ENCODE measurements around the gene WASF1. TPM values are rescaled to one million over a fixed set of nuclear protein-coding genes. Genes with fewer than 3 reads are reported as not detected.
A peak's percentile ranks its signal among the peaks of the same experiment; 100 is the strongest.

The WASF1 gene
- total RNA-seq, 1 donor from 2014 or later: 26.2 TPM

DNA sequence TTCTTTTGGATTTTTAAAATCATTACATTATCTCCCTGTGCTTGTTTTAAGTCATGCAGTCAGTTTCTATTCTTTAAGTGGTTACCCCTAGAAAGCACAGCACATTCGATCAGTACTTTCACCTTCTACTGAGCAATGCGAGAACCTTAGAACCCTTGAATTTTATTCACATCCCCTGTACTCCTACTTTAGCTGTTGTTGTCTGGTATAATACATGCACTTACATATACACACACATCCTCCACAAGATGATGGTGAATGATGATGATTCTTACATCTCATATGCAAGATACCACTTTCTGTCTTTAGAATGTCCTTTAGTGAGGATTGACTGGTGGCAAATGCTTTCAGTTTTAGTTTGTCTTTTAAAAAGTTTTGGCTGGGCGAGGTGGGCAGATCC lies 6.4 kb upstream of the WASF1 start:
- H3K36me3 Mint-ChIP-seq (ENCODE audit: unreplicated experiment): no peaks in the 10 kb centered on the region
- no peak overlapping the region for H3K27ac Mint-ChIP-seq (ENCODE audit: unreplicated experiment)
- H3K4me1 Mint-ChIP-seq (ENCODE audit: unreplicated experiment): peaks cover 6% of the 10 kb centered on the region
- H3K27me3 Mint-ChIP-seq (ENCODE audit: unreplicated experiment): no peaks in the 10 kb centered on the region
- H3K4me3 Mint-ChIP-seq (ENCODE audit: unreplicated experiment): no peak overlapping the region
- TF ChIP-seq, protein P1, sequence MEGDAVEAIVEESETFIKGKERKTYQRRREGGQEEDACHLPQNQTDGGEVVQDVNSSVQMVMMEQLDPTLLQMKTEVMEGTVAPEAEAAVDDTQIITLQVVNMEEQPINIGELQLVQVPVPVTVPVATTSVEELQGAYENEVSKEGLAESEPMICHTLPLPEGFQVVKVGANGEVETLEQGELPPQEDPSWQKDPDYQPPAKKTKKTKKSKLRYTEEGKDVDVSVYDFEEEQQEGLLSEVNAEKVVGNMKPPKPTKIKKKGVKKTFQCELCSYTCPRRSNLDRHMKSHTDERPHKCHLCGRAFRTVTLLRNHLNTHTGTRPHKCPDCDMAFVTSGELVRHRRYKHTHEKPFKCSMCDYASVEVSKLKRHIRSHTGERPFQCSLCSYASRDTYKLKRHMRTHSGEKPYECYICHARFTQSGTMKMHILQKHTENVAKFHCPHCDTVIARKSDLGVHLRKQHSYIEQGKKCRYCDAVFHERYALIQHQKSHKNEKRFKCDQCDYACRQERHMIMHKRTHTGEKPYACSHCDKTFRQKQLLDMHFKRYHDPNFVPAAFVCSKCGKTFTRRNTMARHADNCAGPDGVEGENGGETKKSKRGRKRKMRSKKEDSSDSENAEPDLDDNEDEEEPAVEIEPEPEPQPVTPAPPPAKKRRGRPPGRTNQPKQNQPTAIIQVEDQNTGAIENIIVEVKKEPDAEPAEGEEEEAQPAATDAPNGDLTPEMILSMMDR (IDR thresholded peaks at IDR 0.05): no peak
- DNase-seq (ENCODE audit: extremely low spot score, unreplicated experiment): no peak
- no peaks in the 10 kb centered on the region for H3K9me3 Mint-ChIP-seq (ENCODE audit: unreplicated experiment)

DNA sequence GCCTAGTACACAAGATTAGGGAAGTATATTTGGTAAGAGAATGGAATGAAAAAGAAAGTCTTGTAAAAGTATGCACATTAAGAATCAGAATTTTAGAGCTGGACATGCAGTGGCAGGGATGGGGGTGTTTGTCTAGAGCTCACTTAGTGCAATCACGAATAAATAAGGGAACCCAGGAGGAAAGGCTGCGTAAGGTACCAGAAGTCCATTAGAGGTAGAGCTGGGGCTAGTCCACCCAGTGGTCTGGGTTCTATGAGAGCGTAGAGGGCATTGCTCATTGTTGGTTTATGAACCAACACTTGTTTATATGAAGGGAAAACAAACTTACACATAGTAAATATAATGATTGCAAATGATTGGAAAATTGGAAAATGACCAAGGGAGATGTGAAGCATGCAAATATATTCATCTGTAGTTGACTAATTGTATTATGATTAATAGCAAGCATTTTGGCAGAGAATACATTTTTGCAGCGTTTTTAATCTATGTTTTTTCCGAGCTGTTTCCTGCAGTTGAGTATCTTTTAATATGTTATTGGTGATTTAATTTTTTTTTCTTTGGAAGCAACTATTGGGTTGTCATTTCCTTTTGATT lies 3.9 kb upstream of the WASF1 start:
- H3K9me3 Mint-ChIP-seq (ENCODE audit: unreplicated experiment): no peaks in the 10 kb centered on the region
- peaks cover 8% of the 10 kb centered on the region for H3K4me1 Mint-ChIP-seq (ENCODE audit: unreplicated experiment)
- TF ChIP-seq, protein P1 (IDR thresholded peaks at IDR 0.05): no peak
- no peaks in the 10 kb centered on the region for H3K27me3 Mint-ChIP-seq (ENCODE audit: unreplicated experiment)
- H3K4me3 Mint-ChIP-seq (ENCODE audit: unreplicated experiment): no peak overlapping the region
- H3K36me3 Mint-ChIP-seq (ENCODE audit: unreplicated experiment): no peaks in the 10 kb centered on the region
- no peak overlapping the region for H3K27ac Mint-ChIP-seq (ENCODE audit: unreplicated experiment)
- no peak for DNase-seq (ENCODE audit: extremely low spot score, unreplicated experiment)

DNA sequence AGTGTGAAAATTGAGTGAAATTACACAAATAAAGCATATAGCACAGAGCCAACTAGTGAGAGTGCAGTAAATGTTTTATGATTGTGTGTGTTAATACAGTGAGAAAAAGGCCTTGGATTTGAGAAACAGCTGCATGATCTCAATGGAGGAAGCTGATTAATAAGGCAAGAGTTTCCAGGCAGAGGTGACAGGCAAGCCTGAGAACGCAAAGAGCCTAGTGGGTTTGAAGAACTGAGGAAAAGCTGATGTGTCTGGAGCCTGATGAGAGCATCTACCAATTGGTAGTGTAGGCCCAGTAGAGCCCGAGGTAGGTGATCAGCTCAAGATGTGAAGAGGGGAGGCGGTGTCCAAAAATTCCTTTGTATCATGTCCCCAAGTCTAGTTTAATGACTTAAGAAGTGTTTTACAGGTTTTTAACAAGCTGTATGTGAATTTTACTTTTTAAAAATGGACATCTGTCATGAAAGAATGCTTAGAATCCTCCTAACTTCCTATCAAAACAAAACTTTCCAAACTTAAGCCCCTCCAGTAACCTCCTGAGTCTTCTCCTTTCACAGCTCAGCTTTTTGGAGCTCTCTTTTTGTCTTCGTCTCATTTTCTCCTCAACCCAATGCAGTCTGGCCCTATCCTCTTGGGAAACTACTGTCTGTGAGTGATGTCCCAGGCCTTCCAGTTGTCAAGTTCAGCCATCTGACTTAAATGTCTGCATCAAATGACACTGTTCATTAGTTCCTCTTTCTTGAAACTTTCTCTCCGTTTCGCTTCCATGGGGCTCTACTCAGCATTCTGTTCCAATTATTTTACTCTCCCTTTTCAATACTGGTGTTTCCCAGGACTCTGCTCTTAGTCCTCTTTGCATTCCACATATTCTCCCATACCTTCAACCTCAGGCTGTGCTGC lies 1.9 kb upstream of the WASF1 start:
- Mint-ChIP-seq H3K27ac (ENCODE audit: unreplicated experiment) (no peak overlapping the region), H3K9me3 (ENCODE audit: unreplicated experiment) (no peaks in the 10 kb centered on the region), H3K36me3 (ENCODE audit: unreplicated experiment) (no peaks in the 10 kb centered on the region), H3K27me3 (ENCODE audit: unreplicated experiment) (no peaks in the 10 kb centered on the region), H3K4me1 (ENCODE audit: unreplicated experiment) (peaks cover 9% of the 10 kb centered on the region), H3K4me3 (ENCODE audit: unreplicated experiment) (no peak overlapping the region)
- TF ChIP-seq, protein P1 (IDR thresholded peaks at IDR 0.05): no peak
- DNase-seq (ENCODE audit: extremely low spot score, unreplicated experiment): no peak

DNA sequence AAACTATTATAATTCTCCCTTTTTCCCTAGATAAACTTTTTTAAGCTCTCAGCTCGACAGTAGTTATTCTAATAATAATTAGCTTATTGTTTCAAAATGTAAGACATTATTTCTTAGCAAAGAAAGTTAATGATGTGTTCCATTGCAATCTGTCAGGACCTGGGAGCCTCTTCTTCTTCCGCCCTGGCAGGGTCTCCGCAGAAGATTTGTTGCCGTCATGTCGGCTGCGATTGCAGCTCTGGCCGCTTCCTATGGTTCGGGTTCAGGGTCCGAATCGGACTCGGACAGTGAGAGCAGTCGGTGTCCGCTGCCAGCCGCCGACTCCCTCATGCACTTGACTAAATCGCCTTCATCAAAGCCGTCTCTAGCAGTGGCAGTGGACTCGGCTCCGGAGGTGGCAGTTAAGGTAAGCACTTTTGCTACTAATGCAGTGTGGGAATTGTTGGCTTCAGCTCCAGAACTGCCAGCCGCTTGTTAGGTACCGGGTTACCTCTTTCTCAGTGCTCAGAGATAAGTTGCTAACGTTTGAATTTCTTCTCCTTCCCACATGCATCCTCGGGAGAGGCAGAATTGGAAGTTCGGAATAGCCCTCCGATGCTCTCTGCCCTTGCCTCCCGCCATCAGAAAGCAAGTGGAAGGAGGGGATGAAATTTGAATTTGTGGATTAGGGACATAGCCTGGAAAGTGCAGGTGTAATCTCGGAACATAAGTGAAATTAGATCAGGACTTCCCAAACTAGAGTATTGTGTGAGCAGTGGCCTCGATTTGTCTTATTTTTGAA lies 948 bp upstream of the WASF1 start, which contains the start of gene CDC40:
TSS of gene CDC40 (plus strand) at position 200 of the 781 bp plus-strand sequence. CDS start at position 218, 18 bp downstream.
- Mint-ChIP-seq H3K4me1 (ENCODE audit: unreplicated experiment) (peaks cover 9% of the 10 kb centered on the region), H3K4me3 (ENCODE audit: unreplicated experiment) (no peak within 1 kb of the TSS), H3K9me3 (ENCODE audit: unreplicated experiment) (no peaks in the 10 kb centered on the region), H3K36me3 (ENCODE audit: unreplicated experiment) (no peaks in the 10 kb centered on the region), H3K27me3 (ENCODE audit: unreplicated experiment) (no peaks in the 10 kb centered on the region), H3K27ac (ENCODE audit: unreplicated experiment) (peak within 1 kb of the TSS; percentile 72)
- peak; percentile 84 for DNase-seq (ENCODE audit: extremely low spot score, unreplicated experiment)
- TF ChIP-seq, protein P1 (IDR thresholded peaks at IDR 0.05): no peak
